ENCODE results near the gene ROBO1. TPM values are rescaled to one million over a fixed set of nuclear protein-coding genes. Genes with fewer than 3 reads are reported as not detected.
A peak's percentile ranks its signal among the peaks of the same experiment; 100 is the strongest.

Gene ROBO1
- total and polyA plus RNA-seq, 2 of the 13 experiments (the other 11 are each of a cell fraction or from before 2014, with no cell fraction given) = 52.2 to 71.0 TPM

- no peak for TF ChIP-seq RARA (CRISPR knock-in tag; IDR thresholded peaks at IDR 0.05)
- peak; percentile 65; the same call in 1 of the 2 replicates for TF ChIP-seq HOMEZ (CRISPR knock-in tag; IDR thresholded peaks at IDR 0.05; ENCODE audit: low read depth)
- TF ChIP-seq PRDM4 (CRISPR knock-in tag; IDR thresholded peaks at IDR 0.05; ENCODE audit: borderline replicate concordance) = no peak
- no peak for TF ChIP-seq FUBP1 (CRISPR knock-in tag; IDR thresholded peaks at IDR 0.05; ENCODE audit: borderline replicate concordance)
- no peak for TF ChIP-seq ZNF326 (CRISPR knock-in tag; IDR thresholded peaks at IDR 0.05; ENCODE audit: borderline replicate concordance)
- no peak for TF ChIP-seq ZFYVE20 (CRISPR knock-in tag; IDR thresholded peaks at IDR 0.05; ENCODE audit: borderline replicate concordance, low read depth)
- TF ChIP-seq NFRKB (IDR thresholded peaks at IDR 0.05) = no peak
- TF ChIP-seq KMT2A (CRISPR knock-in tag; IDR thresholded peaks at IDR 0.05) = no peak; the same call in none of the 2 replicates
- TF ChIP-seq PLRG1 (conservative IDR thresholded peaks at IDR 0.05) = no peak
- no peak for TF ChIP-seq PBX2 (CRISPR knock-in tag; IDR thresholded peaks at IDR 0.05)
- peak; percentile 64 for TF ChIP-seq DMAP1 (CRISPR knock-in tag; IDR thresholded peaks at IDR 0.05)
- peak; percentile 78; the same call in 1 of the 2 replicates for TF ChIP-seq KMT2B (CRISPR knock-in tag; IDR thresholded peaks at IDR 0.05)
- no peak for TF ChIP-seq ZBED4 (CRISPR knock-in tag; IDR thresholded peaks at IDR 0.05; ENCODE audit: borderline replicate concordance)
- TF ChIP-seq ZNF276 (CRISPR knock-in tag; IDR thresholded peaks at IDR 0.05; ENCODE audit: low read depth) = 0 out of 2 replicates have a peak, but pooled peaks have one; percentile 8
- TF ChIP-seq PITX1 (CRISPR knock-in tag; IDR thresholded peaks at IDR 0.05) = peak; percentile 80; the same call in 1 of the 2 replicates
- peak; percentile 76; the same call in 1 of the 2 replicates for TF ChIP-seq ZNF546 (CRISPR knock-in tag; conservative IDR thresholded peaks at IDR 0.05)
Observed at GRCh38 chr3:79019137-79019923, 748.5 kb downstream of the ROBO1 start (continued).
